ENCODE data around the gene SLC22A3.
"Not testable (repeated sequence)": the region's sequence is repeated elsewhere in the genome, so short reads cannot be mapped to it uniquely, and the experiment has no call there.

Gene SLC22A3

GRCh38 chr6:160450849-160451248 is 102.7 kb downstream of the SLC22A3 start:
- no peak for DNase-seq

GRCh38 chr6:160454303-160454702 is 106.1 kb downstream of the SLC22A3 start:
- DNase-seq: no peak

- DNase-seq: no peak
Observed at GRCh38 chr6:160455081-160455480, 106.9 kb downstream of the SLC22A3 start.

- DNase-seq: peak; percentile 81
Observed at GRCh38 chr6:160455541-160456213, 107.5 kb downstream of the SLC22A3 start.

- no peak for DNase-seq
Observed at GRCh38 chr6:160456214-160456546, 108.0 kb downstream of the SLC22A3 start.

- no peak for DNase-seq
Observed at GRCh38 chr6:160457823-160458222, 109.6 kb downstream of the SLC22A3 start.

- peak; percentile 30 for DNase-seq
Observed at GRCh38 chr6:160461641-160462040, 113.5 kb downstream of the SLC22A3 start.

GRCh38 chr6:160462116-160462515 is 113.9 kb downstream of the SLC22A3 start:
- DNase-seq: no peak

GRCh38 chr6:160462551-160463109 is 114.5 kb downstream of the SLC22A3 start:
- peak; percentile 83 for DNase-seq

- no peak for DNase-seq
Observed at GRCh38 chr6:160464744-160465143, 116.6 kb downstream of the SLC22A3 start.

- not testable (repeated sequence) for DNase-seq
Observed at GRCh38 chr6:160467261-160467871, 119.2 kb downstream of the SLC22A3 start.

- no peak for DNase-seq
Observed at GRCh38 chr6:160469153-160469552, 121.0 kb downstream of the SLC22A3 start.

GRCh38 chr6:160476056-160476455 is 127.9 kb downstream of the SLC22A3 start:
- not testable (repeated sequence) for DNase-seq

- DNase-seq: not testable (repeated sequence)
Observed at GRCh38 chr6:160477072-160477471, 128.9 kb downstream of the SLC22A3 start.

- DNase-seq: no peak
Observed at GRCh38 chr6:160477901-160478300, 129.7 kb downstream of the SLC22A3 start.

- DNase-seq: no peak
Observed at GRCh38 chr6:160487116-160487515, 138.9 kb downstream of the SLC22A3 start.

GRCh38 chr6:160489091-160489490 is 140.9 kb downstream of the SLC22A3 start:
- DNase-seq: no peak

GRCh38 chr6:160494576-160494975 is 146.4 kb downstream of the SLC22A3 start:
- no peak for DNase-seq

GRCh38 chr6:160500639-160501038 is 152.5 kb downstream of the SLC22A3 start:
- no peak for DNase-seq

All from CD4-positive, alpha-beta T cell treated with Interleukin-17A for 1 hour (primary cell).